Dermis microvascular lymphatic vessel endothelial cell (primary cell): ENCODE data around the gene ITGB6. TPM values are rescaled to one million over a fixed set of nuclear protein-coding genes. Genes with fewer than 3 reads are reported as not detected.
A peak's percentile ranks its signal among the peaks of the same experiment; 100 is the strongest.
"Not testable (repeated sequence)": the region's sequence is repeated elsewhere in the genome, so short reads cannot be mapped to it uniquely, and the experiment has no call there.

ENCODE experiments used
- DNase-seq, 2 donors: peaks; one replicate each; pipeline versions ENCODE4 v3.0.0 to v3.0.0-alpha.2; 2010; ENCODE audit warnings: low read depth in 2 of 2
- total RNA-seq: library from RNA; depleted of rRNA; stranded (reverse); fragments of >200 nt; gene quantifications from 2 replicates; pipeline ENCODE4 v1.2.1, GENCODE V29; 2014

ITGB6 gene
- total RNA-seq, 1 donor from 2014 or later = not detected

- peak; percentile 16 to 72 for DNase-seq
These were observed 18.8 kb downstream of the ITGB6 start for GRCh38 chr2:160181146-160181836.

GRCh38 chr2:160180690-160181089, 19.4 kb downstream of the ITGB6 start:
- DNase-seq = not testable (repeated sequence)

GRCh38 chr2:160180172-160180571, 19.9 kb downstream of the ITGB6 start:
- no peak for DNase-seq

GRCh38 chr2:160175169-160176134, 24.6 kb downstream of the ITGB6 start:
- no peak for DNase-seq

GRCh38 chr2:160174322-160174721, 25.8 kb downstream of the ITGB6 start:
- DNase-seq = no peak

GRCh38 chr2:160169988-160170387, 30.1 kb downstream of the ITGB6 start:
- no peak for DNase-seq

- no peak for DNase-seq
These were observed 30.6 kb downstream of the ITGB6 start for GRCh38 chr2:160169471-160169870.

GRCh38 chr2:160168878-160169277, 31.2 kb downstream of the ITGB6 start:
- DNase-seq = no peak

GRCh38 chr2:160167089-160167740, 32.9 kb downstream of the ITGB6 start:
- DNase-seq = no peak

GRCh38 chr2:160165996-160166395, 34.1 kb downstream of the ITGB6 start:
- DNase-seq = no peak

GRCh38 chr2:160165081-160165480, 35.0 kb downstream of the ITGB6 start:
- no peak for DNase-seq

- DNase-seq = no peak
These were observed 41.9 kb downstream of the ITGB6 start for GRCh38 chr2:160157861-160158829.

GRCh38 chr2:160156665-160157064, 43.4 kb downstream of the ITGB6 start:
- DNase-seq = peak in 1 of 2 donors; percentile 63

- DNase-seq = peak in 1 of 2 donors; percentile 23
These were observed 44.0 kb downstream of the ITGB6 start for GRCh38 chr2:160156100-160156499.

GRCh38 chr2:160148419-160148818, 51.7 kb downstream of the ITGB6 start:
- not testable (repeated sequence) for DNase-seq

- DNase-seq = no peak
These were observed 54.6 kb downstream of the ITGB6 start for GRCh38 chr2:160145471-160145870.

- DNase-seq = no peak
These were observed 55.6 kb downstream of the ITGB6 start for GRCh38 chr2:160144280-160144990.

- DNase-seq = no peak
These were observed 57.6 kb downstream of the ITGB6 start for GRCh38 chr2:160142472-160142871.

GRCh38 chr2:160141912-160142311, 58.2 kb downstream of the ITGB6 start:
- no peak for DNase-seq

GRCh38 chr2:160141419-160141818, 58.7 kb downstream of the ITGB6 start:
- no peak for DNase-seq
